Measurements from ENCODE around the gene SPARC. TPM values are rescaled to one million over a fixed set of nuclear protein-coding genes. Genes with fewer than 3 reads are reported as not detected.
A peak's percentile ranks its signal among the peaks of the same experiment; 100 is the strongest.

SPARC gene
- total RNA-seq, 2 experiments from 2014 or later, result 0.78 to 0.80 TPM

DNA sequence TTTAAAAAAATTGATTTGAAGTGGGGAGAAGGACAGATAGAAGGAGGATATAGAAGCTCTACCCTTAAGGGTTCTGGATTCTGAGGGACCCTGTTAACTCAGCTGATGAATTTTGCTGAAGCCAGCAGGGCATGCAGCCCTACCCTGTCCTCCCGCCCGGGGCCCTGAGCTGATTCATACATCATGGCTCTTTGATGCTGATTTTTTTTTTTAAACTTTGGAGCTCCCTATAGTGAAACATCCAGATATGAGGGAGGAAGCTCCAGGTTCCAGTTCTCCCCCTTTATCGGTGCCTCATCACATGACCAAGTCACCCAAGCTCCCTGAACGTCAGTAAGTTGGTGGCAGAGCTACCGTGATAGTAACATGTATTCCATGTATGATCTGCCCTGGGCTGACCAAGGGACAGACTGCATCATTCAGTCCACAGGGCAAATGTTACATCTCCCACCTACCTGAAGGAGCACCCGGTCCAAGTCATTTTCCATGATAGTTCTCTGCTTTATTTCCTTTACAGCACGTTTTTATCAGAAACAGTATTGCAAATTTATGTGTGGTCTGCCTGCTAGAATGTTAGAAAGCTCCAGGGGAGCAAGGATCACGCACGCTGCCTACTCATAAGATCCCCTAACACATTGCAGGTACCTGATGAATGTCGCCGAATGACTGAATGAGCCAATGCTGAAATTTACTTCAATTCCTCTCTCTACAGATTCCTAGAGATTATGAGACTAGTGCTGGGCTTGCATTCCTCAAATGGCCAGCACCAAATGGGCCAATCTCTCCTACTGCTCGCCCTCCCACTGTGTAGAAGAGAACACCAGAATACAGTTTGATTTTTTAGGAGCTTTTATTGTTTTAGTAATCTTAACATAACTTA, 25.9 kb downstream of the SPARC start:
- Mint-ChIP-seq H3K27ac (no peak overlapping the region), H3K4me1 (ENCODE audit: low read depth) (peaks cover 14% of the 10 kb centered on the region), H3K27me3 (peaks cover 18% of the 10 kb centered on the region), H3K4me3 (no peak overlapping the region), H3K36me3 (ENCODE audit: low read depth) (no peaks in the 10 kb centered on the region), H3K9me3 (no peaks in the 10 kb centered on the region)
- Histone ChIP-seq H3K9me3 (ENCODE audit: control insufficient read depth in 1 of 2, insufficient read depth in 1 of 2, low read length in 2 of 2) (no peaks in the 10 kb centered on the region), H3K36me3 (ENCODE audit: insufficient read depth, low read length) (no peaks in the 10 kb centered on the region), H3K27me3 (ENCODE audit: control insufficient read depth in 1 of 2, insufficient read depth in 2 of 2, low read length in 2 of 2) (peaks cover 0 to 3% of the 10 kb centered on the region in 2 experiments), H3K4me3 (ENCODE audit: low read length) (no peak overlapping the region), H3K27ac (ENCODE audit: low read depth in 1 of 2, low read length in 2 of 2) (no peak overlapping the region), H3K4me1 (ENCODE audit: insufficient read depth, low read length) (peaks cover 5% of the 10 kb centered on the region)
- ChIA-PET POLR2A (no interaction called here), CTCF (interaction anchor here (0.5 to 1.9 kb wide), 4 partner anchors 9 to 689 kb away, joined by 3 to 7 read pairs (median 4); partner anchors contain the start of gene G3BP1)
- intact Hi-C loops (cut with DNase I, micrococcal nuclease), result loop anchor here (2.0 to 5.0 kb wide), 2 partner anchors 482 to 686 kb away; no protein-coding TSS in a partner anchor
- DNase-seq, result no peak
- ATAC-seq (ENCODE audit: poor library complexity), result no peak
- TF ChIP-seq CTCF (IDR thresholded peaks at IDR 0.05), result no peak

- no peak overlapping the region for H3K4me3 Mint-ChIP-seq
Measured at GRCh38 chr5:151659001-151659754, 27.5 kb downstream of the SPARC start.

More at GRCh38 chr5:151659001-151659754, 27.5 kb downstream of the SPARC start:
- H3K27me3 Mint-ChIP-seq, result peaks cover 18% of the 10 kb centered on the region
- ChIA-PET CTCF (interaction anchor here (1.1 to 3.0 kb wide), 10 partner anchors 16 to 484 kb away, joined by 3 to 20 read pairs (median 5); partner anchors contain the start of genes G3BP1 and SLC36A1), POLR2A (interaction anchor here (1.1 to 1.8 kb wide), 2 partner anchors 112 to 212 kb away, joined by 3 to 15 read pairs; partner anchors contain the start of genes G3BP1 and SLC36A1)
- H3K9me3 ChIP-seq (ENCODE audit: control insufficient read depth in 1 of 2, insufficient read depth in 1 of 2, low read length in 2 of 2), result no peaks in the 10 kb centered on the region
- peaks cover 5% of the 10 kb centered on the region for H3K4me1 ChIP-seq (ENCODE audit: insufficient read depth, low read length)
- H3K27ac ChIP-seq (ENCODE audit: low read depth in 1 of 2, low read length in 2 of 2), result no peak overlapping the region
- peaks cover 2 to 3% of the 10 kb centered on the region in 2 experiments for H3K27me3 ChIP-seq (ENCODE audit: control insufficient read depth in 1 of 2, insufficient read depth in 2 of 2, low read length in 2 of 2)
- DNase-seq, result peak; percentile 63 to 88 (median 72)
- no peaks in the 10 kb centered on the region for H3K36me3 ChIP-seq (ENCODE audit: insufficient read depth, low read length)
- H3K9me3 Mint-ChIP-seq, result no peaks in the 10 kb centered on the region
- TF ChIP-seq CTCF (IDR thresholded peaks at IDR 0.05), result peak; percentile 88
- no peak overlapping the region for H3K27ac Mint-ChIP-seq
- intact Hi-C loops (cut with DNase I, micrococcal nuclease), result loop anchor here (1.0 to 10.0 kb wide), 7 partner anchors 82 to 848 kb away; partner anchors contain the start of gene G3BP1 (in 2 of the 2)
- ATAC-seq (ENCODE audit: poor library complexity), result peak; percentile 92
- H3K4me3 ChIP-seq (ENCODE audit: low read length), result no peak overlapping the region
- H3K36me3 Mint-ChIP-seq (ENCODE audit: low read depth), result no peaks in the 10 kb centered on the region
- peaks cover 14% of the 10 kb centered on the region for H3K4me1 Mint-ChIP-seq (ENCODE audit: low read depth)

Data from CD4-positive, alpha-beta T cell (primary cell).